H9 (cell line): ENCODE results near the gene FBN1. TPM values are rescaled to one million over a fixed set of nuclear protein-coding genes. Genes with fewer than 3 reads are reported as not detected.

ENCODE experiments used
- DNase-seq: peaks from one replicate; pipeline ENCODE4 v3.0.0-alpha.2; 2017
- H2AFZ ChIP-seq: one replicate; pipeline ENCODE4 v1.6.1; 2013; ENCODE audit warnings: mild to moderate bottlenecking, low read length, control low read depth, moderate library complexity
- H2AK5ac ChIP-seq: 2 replicates; pipeline ENCODE4 v1.6.1; 2013; ENCODE audit warnings: low read length, control low read depth, mixed read lengths; ENCODE audit not compliant: insufficient read length
- H2BK120ac ChIP-seq: one replicate; pipeline ENCODE4 v1.6.1; 2013; ENCODE audit warnings: low read depth, mild to moderate bottlenecking, low read length, control low read depth, inconsistent platforms; ENCODE audit not compliant: poor library complexity, severe bottlenecking
- H2BK12ac ChIP-seq: 2 replicates; pipeline ENCODE4 v1.6.1; 2013; ENCODE audit warnings: low read length, control low read depth, mixed read lengths, low read depth; ENCODE audit not compliant: insufficient read length
- H2BK15ac ChIP-seq: 2 replicates; pipeline ENCODE4 v1.6.1; 2013; ENCODE audit warnings: low read depth, low read length, control low read depth
- H2BK20ac ChIP-seq: one replicate; pipeline ENCODE4 v1.6.1; 2013; ENCODE audit warnings: low read depth, mild to moderate bottlenecking, low read length, control low read depth, inconsistent platforms; ENCODE audit not compliant: poor library complexity, severe bottlenecking
- H2BK5ac ChIP-seq: 2 replicates; pipeline ENCODE4 v1.6.1; 2013; ENCODE audit warnings: low read length, control low read depth, mixed read lengths; ENCODE audit not compliant: insufficient read length
- H3K14ac ChIP-seq: 2 replicates; pipeline ENCODE4 v1.6.1; 2013; ENCODE audit warnings: low read length, control low read depth; ENCODE audit not compliant: insufficient read depth
- H3K18ac ChIP-seq: 2 replicates; pipeline ENCODE4 v1.6.1; 2013; ENCODE audit warnings: low read depth, mild to moderate bottlenecking, mixed read lengths, low read length, control low read depth; ENCODE audit not compliant: insufficient read length
- H3K23ac ChIP-seq: 2 replicates; pipeline ENCODE4 v1.6.1; 2013; ENCODE audit warnings: low read length, control low read depth, mixed read lengths, low read depth; ENCODE audit not compliant: insufficient read length
- H3K23me2 ChIP-seq: 2 replicates; pipeline ENCODE4 v1.6.1; 2013; ENCODE audit warnings: low read depth, mild to moderate bottlenecking, mixed read lengths, low read length, control low read depth; ENCODE audit not compliant: insufficient read length, poor library complexity, severe bottlenecking
- H3K27ac ChIP-seq: 2 replicates; pipeline ENCODE4 v1.5.1; 2013; ENCODE audit warnings: low read length, control low read depth, mixed read lengths, low read depth; ENCODE audit not compliant: insufficient read length
- H3K27me3 ChIP-seq: 2 replicates; pipeline ENCODE4 v1.6.1; 2013; ENCODE audit warnings: low read length, control low read depth, inconsistent platforms; ENCODE audit not compliant: insufficient read depth
- H3K4ac ChIP-seq: 2 replicates; pipeline ENCODE4 v1.6.1; 2013; ENCODE audit warnings: low read depth, mild to moderate bottlenecking, control low read depth, inconsistent platforms, low read length, moderate library complexity
- H3K4me1 ChIP-seq: 2 replicates; pipeline ENCODE4 v1.6.1; 2013; ENCODE audit warnings: low read length, control low read depth, inconsistent platforms; ENCODE audit not compliant: insufficient read depth
- H3K4me2 ChIP-seq: 2 replicates; pipeline ENCODE4 v1.6.1; 2013; ENCODE audit warnings: low read length, control low read depth, mixed read lengths; ENCODE audit not compliant: insufficient read length, insufficient read depth
- H3K56ac ChIP-seq: 2 replicates; pipeline ENCODE4 v1.6.1; 2013; ENCODE audit warnings: low read depth, mild to moderate bottlenecking, mixed read lengths, low read length, control low read depth; ENCODE audit not compliant: insufficient read length
- H3K79me1 ChIP-seq: 2 replicates; pipeline ENCODE4 v1.6.1; 2013; ENCODE audit warnings: low read depth, mild to moderate bottlenecking, moderate library complexity, low read length, control low read depth, inconsistent platforms; ENCODE audit not compliant: insufficient read depth, poor library complexity, severe bottlenecking
- H3K79me2 ChIP-seq: 2 replicates; pipeline ENCODE4 v1.6.1; 2013; ENCODE audit warnings: low read length, control low read depth, inconsistent platforms; ENCODE audit not compliant: insufficient read depth
- H3K9ac ChIP-seq: 2 replicates; pipeline ENCODE4 v1.6.1; 2013; ENCODE audit warnings: low read length, control low read depth, mixed read lengths; ENCODE audit not compliant: insufficient read length; ENCODE audit errors: extremely low read depth
- H3K9me3 ChIP-seq: one replicate; pipeline ENCODE4 v1.6.1; 2013; ENCODE audit warnings: low read depth, low read length, inconsistent platforms; ENCODE audit not compliant: control insufficient read depth
- H3T11ph ChIP-seq: one replicate; pipeline ENCODE4 v1.6.1; 2013; ENCODE audit warnings: mild to moderate bottlenecking, low read length, control low read depth, inconsistent platforms
- H4K20me1 ChIP-seq: one replicate; pipeline ENCODE4 v1.6.1; 2013; ENCODE audit not compliant: control insufficient read depth, insufficient read length, insufficient read depth
- H4K5ac ChIP-seq: 2 replicates; pipeline ENCODE4 v1.6.1; 2013; ENCODE audit warnings: low read depth, mild to moderate bottlenecking, mixed read lengths, low read length, control low read depth; ENCODE audit not compliant: insufficient read length
- H4K8ac ChIP-seq: replicated peaks from 2 replicates; pipeline ENCODE4 v1.6.1; 2013; ENCODE audit warnings: low read length, control low read depth, mixed read lengths, low read depth; ENCODE audit not compliant: insufficient read length
- H4K91ac ChIP-seq: 2 replicates; pipeline ENCODE4 v1.6.1; 2013; ENCODE audit warnings: low read depth, mild to moderate bottlenecking, moderate library complexity, mixed read lengths, low read length, control low read depth; ENCODE audit not compliant: insufficient read length
- H3K27ac Mint-ChIP-seq, 3 experiments: 2 replicates in 2 of 3; 3 replicates in 1 of 3; pipeline ENCODE4 v1.8.0; 2020 to 2021; ENCODE audit warnings: mixed read lengths in 3 of 3, mild to moderate bottlenecking in 1 of 3, moderate library complexity in 1 of 3
- H3K27me3 Mint-ChIP-seq: 2 replicates; pipeline ENCODE4 v1.8.0; 2021; ENCODE audit warnings: low read depth, mild to moderate bottlenecking, moderate library complexity, mixed read lengths
- H3K36me3 Mint-ChIP-seq, 3 experiments: 2 replicates in 2 of 3; 3 replicates in 1 of 3; pipeline ENCODE4 v1.8.0; 2020 to 2021; ENCODE audit warnings: low read depth in 3 of 3, mixed read lengths in 3 of 3; ENCODE audit not compliant: insufficient read depth in 1 of 3
- H3K4me1 Mint-ChIP-seq, 2 experiments: 2 replicates each; pipeline ENCODE4 v1.8.0; 2020; ENCODE audit warnings: mixed read lengths in 2 of 2
- H3K4me3 Mint-ChIP-seq, 2 experiments: 2 replicates in 1 of 2; 3 replicates in 1 of 2; pipeline ENCODE4 v1.8.0; 2020 to 2021; ENCODE audit warnings: mild to moderate bottlenecking in 2 of 2, mixed read lengths in 2 of 2, moderate library complexity in 1 of 2
- H3K9me3 Mint-ChIP-seq, 2 experiments: 2 replicates in 1 of 2; 3 replicates in 1 of 2; pipeline ENCODE4 v1.8.0; 2020; ENCODE audit warnings: mild to moderate bottlenecking in 2 of 2, mixed read lengths in 2 of 2, moderate library complexity in 1 of 2
- WGBS: extraction: QIAGEN DNeasy Blood & Tissue Kit; methylation state at CpG from one replicate; pipeline ENCODE4 v1.1.7; 2013; ENCODE audit warnings: missing lambda C conversion rate, low lambda C conversion rate, mixed read lengths; ENCODE audit not compliant: insufficient read length; ENCODE audit errors: extremely low coverage; 5-methylcytosine and 5-hydroxymethylcytosine counted together
- total RNA-seq: library from RNA; stranded (reverse); gene quantifications from 2 replicates; pipeline ENCODE4 v1.2.1, GENCODE V29; 2021
- TF ChIP-seq, protein P1 (sequence below): fragments of 200-600 bp; sonication (generic); conservative IDR thresholded peaks from 3 replicates; pipeline ENCODE4 v1.8.0; 2021; ENCODE audit warnings: antibody characterized with exemption, mild to moderate bottlenecking

The FBN1 gene
- total RNA-seq, 1 experiment from 2014 or later, result 3.6 TPM

DNA sequence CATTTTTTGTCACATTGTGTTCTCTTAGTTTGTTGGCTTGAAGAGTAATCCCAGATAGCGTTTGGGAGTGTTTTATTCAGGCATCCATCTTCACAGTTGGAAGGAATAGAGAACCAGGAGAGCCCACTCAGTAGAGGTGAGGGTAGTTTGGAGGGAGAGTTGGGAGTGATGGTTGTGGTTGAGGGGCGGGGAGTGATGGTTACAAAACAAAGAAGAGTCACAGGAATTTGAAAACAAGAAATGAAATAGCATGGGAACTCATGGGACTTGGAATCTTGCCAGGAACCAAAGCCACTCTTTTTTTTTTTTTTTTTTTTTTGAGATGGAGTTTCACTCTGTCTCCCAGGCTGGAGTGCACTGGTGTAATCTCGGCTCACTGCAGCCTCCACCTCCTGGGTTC lies 278.0 kb downstream of the FBN1 start:
- H3K23me2 ChIP-seq, result no peaks in the 10 kb centered on the region
- H3K23ac ChIP-seq, result no peak overlapping the region
- H4K91ac ChIP-seq, result no peak overlapping the region
- no peak overlapping the region for H3K4ac ChIP-seq
- H3K79me2 ChIP-seq, result no peaks in the 10 kb centered on the region
- H3K27me3 Mint-ChIP-seq, result no peaks in the 10 kb centered on the region
- no peak overlapping the region for H3K27ac ChIP-seq
- H4K20me1 ChIP-seq, result no peaks in the 10 kb centered on the region
- H2BK20ac ChIP-seq, result no peak overlapping the region
- no peak overlapping the region for H2AK5ac ChIP-seq
- H3K4me2 ChIP-seq, result no peak overlapping the region
- H4K5ac ChIP-seq, result no peak overlapping the region
- no peak overlapping the region for H3K9ac ChIP-seq
- H3K36me3 Mint-ChIP-seq, result no peaks in the 10 kb centered on the region
- H3K14ac ChIP-seq, result no peak overlapping the region
- H3K79me1 ChIP-seq, result no peaks in the 10 kb centered on the region
- no peak overlapping the region for H3T11ph ChIP-seq
- no peaks in the 10 kb centered on the region for H3K9me3 Mint-ChIP-seq
- no peaks in the 10 kb centered on the region; the same call in 1 of the 2 replicates for H3K27me3 ChIP-seq
- no peak overlapping the region for H2BK5ac ChIP-seq
- no peak overlapping the region for H2AFZ ChIP-seq
- H3K4me1 Mint-ChIP-seq, result no peaks in the 10 kb centered on the region
- no peaks in the 10 kb centered on the region for H3K4me1 ChIP-seq
- TF ChIP-seq, protein P1, sequence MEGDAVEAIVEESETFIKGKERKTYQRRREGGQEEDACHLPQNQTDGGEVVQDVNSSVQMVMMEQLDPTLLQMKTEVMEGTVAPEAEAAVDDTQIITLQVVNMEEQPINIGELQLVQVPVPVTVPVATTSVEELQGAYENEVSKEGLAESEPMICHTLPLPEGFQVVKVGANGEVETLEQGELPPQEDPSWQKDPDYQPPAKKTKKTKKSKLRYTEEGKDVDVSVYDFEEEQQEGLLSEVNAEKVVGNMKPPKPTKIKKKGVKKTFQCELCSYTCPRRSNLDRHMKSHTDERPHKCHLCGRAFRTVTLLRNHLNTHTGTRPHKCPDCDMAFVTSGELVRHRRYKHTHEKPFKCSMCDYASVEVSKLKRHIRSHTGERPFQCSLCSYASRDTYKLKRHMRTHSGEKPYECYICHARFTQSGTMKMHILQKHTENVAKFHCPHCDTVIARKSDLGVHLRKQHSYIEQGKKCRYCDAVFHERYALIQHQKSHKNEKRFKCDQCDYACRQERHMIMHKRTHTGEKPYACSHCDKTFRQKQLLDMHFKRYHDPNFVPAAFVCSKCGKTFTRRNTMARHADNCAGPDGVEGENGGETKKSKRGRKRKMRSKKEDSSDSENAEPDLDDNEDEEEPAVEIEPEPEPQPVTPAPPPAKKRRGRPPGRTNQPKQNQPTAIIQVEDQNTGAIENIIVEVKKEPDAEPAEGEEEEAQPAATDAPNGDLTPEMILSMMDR, result no peak
- H3K18ac ChIP-seq, result no peak overlapping the region
- no peak overlapping the region for H2BK12ac ChIP-seq
- H3K4me3 Mint-ChIP-seq, result no peak overlapping the region
- H3K27ac Mint-ChIP-seq, result no peak overlapping the region
- H2BK15ac ChIP-seq, result no peak overlapping the region
- no peak for DNase-seq
- no CpG with 5 or more reads among the region's 3 CpGs for WGBS
- H3K9me3 ChIP-seq, result no peaks in the 10 kb centered on the region
- H3K56ac ChIP-seq, result no peak overlapping the region
- H2BK120ac ChIP-seq, result no peak overlapping the region
- no peak overlapping the region for H4K8ac ChIP-seq
